Measurements from ENCODE around the gene PLPPR2. TPM values are rescaled to one million over a fixed set of nuclear protein-coding genes. Genes with fewer than 3 reads are reported as not detected.

Gene PLPPR2
- total RNA-seq, 1 donor from 2014 or later = 77.0 TPM

DNA sequence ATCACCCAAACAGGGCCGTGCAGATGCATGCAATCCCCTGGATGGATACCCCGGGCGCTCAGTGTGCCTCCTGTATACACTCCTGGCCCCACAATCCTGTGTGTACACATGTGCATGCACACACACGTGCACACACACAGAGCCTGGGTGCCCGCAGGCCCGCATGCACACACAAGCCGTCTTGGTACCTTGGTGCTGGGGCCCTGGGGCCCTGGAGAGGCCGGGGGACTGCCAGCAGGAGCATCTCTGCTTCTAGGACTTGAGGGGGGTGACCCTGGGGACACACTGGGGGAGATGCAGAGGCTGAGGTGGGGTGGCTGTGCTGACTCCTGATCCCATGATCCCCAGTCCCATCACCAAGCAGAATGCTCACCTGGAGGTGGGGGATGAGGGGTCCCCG, 44.4 kb downstream of the PLPPR2 start:
- DNase-seq = no peak
- peaks cover 4% of the 10 kb centered on the region for H3K9me3 Mint-ChIP-seq (ENCODE audit: unreplicated experiment)
- TF ChIP-seq, protein P1, sequence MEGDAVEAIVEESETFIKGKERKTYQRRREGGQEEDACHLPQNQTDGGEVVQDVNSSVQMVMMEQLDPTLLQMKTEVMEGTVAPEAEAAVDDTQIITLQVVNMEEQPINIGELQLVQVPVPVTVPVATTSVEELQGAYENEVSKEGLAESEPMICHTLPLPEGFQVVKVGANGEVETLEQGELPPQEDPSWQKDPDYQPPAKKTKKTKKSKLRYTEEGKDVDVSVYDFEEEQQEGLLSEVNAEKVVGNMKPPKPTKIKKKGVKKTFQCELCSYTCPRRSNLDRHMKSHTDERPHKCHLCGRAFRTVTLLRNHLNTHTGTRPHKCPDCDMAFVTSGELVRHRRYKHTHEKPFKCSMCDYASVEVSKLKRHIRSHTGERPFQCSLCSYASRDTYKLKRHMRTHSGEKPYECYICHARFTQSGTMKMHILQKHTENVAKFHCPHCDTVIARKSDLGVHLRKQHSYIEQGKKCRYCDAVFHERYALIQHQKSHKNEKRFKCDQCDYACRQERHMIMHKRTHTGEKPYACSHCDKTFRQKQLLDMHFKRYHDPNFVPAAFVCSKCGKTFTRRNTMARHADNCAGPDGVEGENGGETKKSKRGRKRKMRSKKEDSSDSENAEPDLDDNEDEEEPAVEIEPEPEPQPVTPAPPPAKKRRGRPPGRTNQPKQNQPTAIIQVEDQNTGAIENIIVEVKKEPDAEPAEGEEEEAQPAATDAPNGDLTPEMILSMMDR (IDR thresholded peaks at IDR 0.05; ENCODE audit: partially characterized antibody, unreplicated experiment) = no peak
- H3K4me1 Mint-ChIP-seq (ENCODE audit: low read depth, unreplicated experiment) = peaks cover 2% of the 10 kb centered on the region
- no peak overlapping the region for H3K27ac Mint-ChIP-seq (ENCODE audit: unreplicated experiment)
- H3K27me3 Mint-ChIP-seq (ENCODE audit: unreplicated experiment) = peaks cover 3% of the 10 kb centered on the region
- no peaks in the 10 kb centered on the region for H3K36me3 Mint-ChIP-seq (ENCODE audit: unreplicated experiment)
- no peak overlapping the region for H3K4me3 Mint-ChIP-seq (ENCODE audit: unreplicated experiment)

DNA sequence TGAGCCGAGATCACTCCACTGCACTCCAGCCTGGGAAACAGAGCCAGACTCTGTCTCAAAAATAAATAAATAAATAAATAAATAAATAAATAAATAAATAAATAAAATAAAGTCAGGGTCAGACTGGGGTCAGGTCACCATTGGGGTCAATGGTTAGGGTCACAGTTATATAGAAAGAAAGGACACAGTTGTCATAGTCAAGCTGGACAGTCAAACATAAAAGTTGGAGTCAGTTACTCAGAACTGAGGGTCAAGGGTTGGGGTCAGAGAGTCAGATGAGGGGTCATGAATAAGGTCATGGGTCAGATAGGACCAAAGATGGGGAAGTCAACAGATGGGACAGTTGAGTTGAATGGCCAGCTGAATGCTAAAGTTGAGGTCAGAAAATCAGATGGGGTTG, 45.6 kb downstream of the PLPPR2 start:
- Mint-ChIP-seq H3K4me1 (ENCODE audit: low read depth, unreplicated experiment) (peaks cover 2% of the 10 kb centered on the region), H3K36me3 (ENCODE audit: unreplicated experiment) (no peaks in the 10 kb centered on the region), H3K4me3 (ENCODE audit: unreplicated experiment) (no peak overlapping the region), H3K27me3 (ENCODE audit: unreplicated experiment) (peaks cover 6% of the 10 kb centered on the region), H3K9me3 (ENCODE audit: unreplicated experiment) (peaks cover 4% of the 10 kb centered on the region), H3K27ac (ENCODE audit: unreplicated experiment) (no peak overlapping the region)
- TF ChIP-seq, protein P1 (IDR thresholded peaks at IDR 0.05; ENCODE audit: partially characterized antibody, unreplicated experiment) = no peak
- DNase-seq = no peak

DNA sequence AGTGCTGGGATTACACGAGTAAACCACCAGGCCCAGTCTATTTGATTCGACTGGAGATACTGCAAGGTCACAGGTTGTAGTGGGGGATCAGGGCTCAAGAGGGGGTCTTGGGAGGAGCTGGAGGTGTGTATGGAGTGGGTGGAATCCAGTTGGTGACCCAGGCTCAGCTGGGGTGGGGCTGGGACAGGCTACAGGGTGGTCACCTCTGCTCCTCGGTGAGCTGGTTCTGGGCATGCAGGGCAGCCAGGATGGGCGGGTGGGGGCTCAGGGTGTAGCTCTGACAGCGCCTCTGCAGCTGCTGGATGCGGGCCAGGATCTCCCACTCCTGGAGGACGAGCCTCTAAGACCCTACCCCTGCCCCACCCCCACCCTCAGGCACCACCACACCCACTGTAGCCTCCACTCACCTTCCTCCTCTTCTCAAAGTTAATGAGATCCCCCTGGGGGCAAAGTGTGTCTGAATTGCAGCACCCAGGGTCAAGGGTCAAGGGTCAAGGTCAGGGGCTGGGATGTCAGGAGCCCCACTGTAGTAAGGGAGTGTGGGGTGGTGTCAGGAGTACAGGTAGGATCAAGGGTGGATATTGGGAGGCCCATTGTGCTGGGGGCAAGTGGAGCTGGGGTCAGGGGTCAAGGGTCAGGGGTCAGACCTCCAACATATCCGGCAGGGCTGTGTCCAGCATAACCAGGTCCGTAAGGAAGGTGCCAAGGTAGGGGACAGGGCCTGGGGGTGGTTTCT, 46.7 kb downstream of the PLPPR2 start:
- Mint-ChIP-seq H3K27me3 (ENCODE audit: unreplicated experiment) (peaks cover 6% of the 10 kb centered on the region), H3K4me3 (ENCODE audit: unreplicated experiment) (no peak overlapping the region), H3K4me1 (ENCODE audit: low read depth, unreplicated experiment) (peaks cover 2% of the 10 kb centered on the region), H3K27ac (ENCODE audit: unreplicated experiment) (no peak overlapping the region), H3K36me3 (ENCODE audit: unreplicated experiment) (no peaks in the 10 kb centered on the region), H3K9me3 (ENCODE audit: unreplicated experiment) (peaks cover 4% of the 10 kb centered on the region)
- TF ChIP-seq, protein P1 (IDR thresholded peaks at IDR 0.05; ENCODE audit: partially characterized antibody, unreplicated experiment) = no peak
- DNase-seq = no peak

DNA sequence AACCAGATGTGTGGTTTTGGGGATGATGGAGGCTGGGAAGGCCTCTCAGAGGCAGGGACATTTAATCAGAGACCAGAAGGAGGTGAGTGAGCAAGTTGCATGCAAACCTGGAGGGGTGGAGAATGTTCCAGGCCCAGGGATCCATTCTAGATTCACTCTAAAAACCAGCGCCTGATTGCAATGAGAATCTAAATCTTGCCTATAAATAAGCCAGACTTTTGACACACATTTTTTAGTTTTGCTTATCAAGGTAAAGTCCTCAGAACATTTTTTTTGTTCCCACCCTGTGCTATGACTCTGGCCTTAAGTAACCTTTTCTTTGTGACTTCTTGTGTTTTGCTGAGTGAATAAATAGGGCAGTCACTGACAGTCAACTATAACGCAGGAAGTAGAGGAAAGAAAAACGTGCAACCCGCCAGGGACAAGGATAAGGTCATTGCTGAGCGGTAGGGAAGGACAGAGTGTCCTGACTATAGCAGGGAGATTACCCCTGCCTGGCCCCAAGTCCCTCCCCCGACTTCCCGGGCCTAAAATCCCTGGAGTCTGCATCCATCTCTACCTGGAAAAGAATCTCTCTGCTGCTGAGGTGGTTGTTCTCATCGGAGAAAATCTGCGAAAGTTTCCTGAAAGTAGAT, 49.5 kb downstream of the PLPPR2 start:
- TF ChIP-seq, protein P1 (IDR thresholded peaks at IDR 0.05; ENCODE audit: partially characterized antibody, unreplicated experiment) = no peak
- no peak for DNase-seq
- peaks cover 6% of the 10 kb centered on the region for H3K27me3 Mint-ChIP-seq (ENCODE audit: unreplicated experiment)
- peaks cover 4% of the 10 kb centered on the region for H3K9me3 Mint-ChIP-seq (ENCODE audit: unreplicated experiment)
- no peaks in the 10 kb centered on the region for H3K4me1 Mint-ChIP-seq (ENCODE audit: low read depth, unreplicated experiment)
- no peak overlapping the region for H3K4me3 Mint-ChIP-seq (ENCODE audit: unreplicated experiment)
- H3K36me3 Mint-ChIP-seq (ENCODE audit: unreplicated experiment) = no peaks in the 10 kb centered on the region
- H3K27ac Mint-ChIP-seq (ENCODE audit: unreplicated experiment) = no peak overlapping the region

Measured in glutamatergic neuron (in vitro differentiated cells).